Measurements from ENCODE around the gene PRKCH. TPM values are rescaled to one million over a fixed set of nuclear protein-coding genes. Genes with fewer than 3 reads are reported as not detected.

PRKCH gene
- total RNA-seq, 1 experiment from 2014 or later = 22.3 TPM

DNA sequence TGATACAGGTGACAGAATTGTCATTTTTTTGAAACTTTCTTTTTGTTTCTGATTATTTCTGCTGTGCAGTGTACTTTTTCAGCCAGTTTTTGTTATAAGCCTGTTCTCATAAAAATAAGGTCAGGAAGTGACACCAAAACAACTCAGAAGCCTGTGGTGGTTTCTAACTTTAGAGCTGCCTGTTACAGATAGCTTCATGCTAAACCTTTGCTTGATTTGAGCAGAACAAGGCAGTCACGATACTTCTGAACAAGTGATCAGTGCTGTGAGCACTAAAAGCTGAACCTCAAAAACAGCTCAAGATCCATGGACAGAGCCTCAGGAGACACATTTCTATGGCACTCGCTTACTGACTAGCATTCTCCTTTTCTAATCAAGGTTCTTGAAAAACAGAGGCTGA is 82.0 kb downstream of the PRKCH start:
- H3K27me3 Mint-ChIP-seq (ENCODE audit: unreplicated experiment) = no peaks in the 10 kb centered on the region
- H3K4me3 Mint-ChIP-seq (ENCODE audit: low read depth, unreplicated experiment) = no peak overlapping the region
- DNase-seq = no peak
- intact Hi-C loops (cut with micrococcal nuclease; ENCODE audit: unreplicated experiment) = no loop called here
- H3K9me3 Mint-ChIP-seq (ENCODE audit: low read depth, unreplicated experiment) = no peaks in the 10 kb centered on the region
- no peak overlapping the region for H3K27ac Mint-ChIP-seq (ENCODE audit: unreplicated experiment)
- TF ChIP-seq, protein P1, sequence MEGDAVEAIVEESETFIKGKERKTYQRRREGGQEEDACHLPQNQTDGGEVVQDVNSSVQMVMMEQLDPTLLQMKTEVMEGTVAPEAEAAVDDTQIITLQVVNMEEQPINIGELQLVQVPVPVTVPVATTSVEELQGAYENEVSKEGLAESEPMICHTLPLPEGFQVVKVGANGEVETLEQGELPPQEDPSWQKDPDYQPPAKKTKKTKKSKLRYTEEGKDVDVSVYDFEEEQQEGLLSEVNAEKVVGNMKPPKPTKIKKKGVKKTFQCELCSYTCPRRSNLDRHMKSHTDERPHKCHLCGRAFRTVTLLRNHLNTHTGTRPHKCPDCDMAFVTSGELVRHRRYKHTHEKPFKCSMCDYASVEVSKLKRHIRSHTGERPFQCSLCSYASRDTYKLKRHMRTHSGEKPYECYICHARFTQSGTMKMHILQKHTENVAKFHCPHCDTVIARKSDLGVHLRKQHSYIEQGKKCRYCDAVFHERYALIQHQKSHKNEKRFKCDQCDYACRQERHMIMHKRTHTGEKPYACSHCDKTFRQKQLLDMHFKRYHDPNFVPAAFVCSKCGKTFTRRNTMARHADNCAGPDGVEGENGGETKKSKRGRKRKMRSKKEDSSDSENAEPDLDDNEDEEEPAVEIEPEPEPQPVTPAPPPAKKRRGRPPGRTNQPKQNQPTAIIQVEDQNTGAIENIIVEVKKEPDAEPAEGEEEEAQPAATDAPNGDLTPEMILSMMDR (IDR thresholded peaks at IDR 0.05; ENCODE audit: unreplicated experiment) = no peak
- H3K4me1 Mint-ChIP-seq (ENCODE audit: low read depth, unreplicated experiment) = no peaks in the 10 kb centered on the region
- no peaks in the 10 kb centered on the region for H3K36me3 Mint-ChIP-seq (ENCODE audit: insufficient read depth, unreplicated experiment)
- CTCF ChIA-PET = no interaction called here
- BruUV-seq (replicated peaks) = no TSS peak

DNA sequence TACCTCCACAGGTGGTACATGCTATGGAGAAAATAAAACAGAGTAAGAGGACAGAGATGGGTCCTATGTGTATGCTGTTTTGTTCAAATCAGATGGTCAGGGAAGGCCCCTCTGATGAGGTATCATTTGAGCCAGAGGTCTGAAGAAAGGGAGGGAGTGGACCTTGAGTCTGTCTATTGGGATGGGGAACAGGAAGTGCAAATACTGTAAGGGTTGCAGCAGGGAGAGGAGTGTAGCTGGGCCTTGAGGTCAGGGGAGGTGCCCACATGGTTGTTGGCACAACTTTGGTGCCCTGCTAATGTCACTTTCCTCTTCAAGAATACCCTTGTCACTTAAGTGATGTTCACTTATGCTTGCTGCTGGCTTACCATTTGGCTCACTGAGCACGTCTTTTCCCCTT is 83.3 kb downstream of the PRKCH start:
- Mint-ChIP-seq H3K9me3 (ENCODE audit: low read depth, unreplicated experiment) (no peaks in the 10 kb centered on the region), H3K4me3 (ENCODE audit: low read depth, unreplicated experiment) (no peak overlapping the region), H3K27me3 (ENCODE audit: unreplicated experiment) (no peaks in the 10 kb centered on the region), H3K36me3 (ENCODE audit: insufficient read depth, unreplicated experiment) (no peaks in the 10 kb centered on the region), H3K4me1 (ENCODE audit: low read depth, unreplicated experiment) (no peaks in the 10 kb centered on the region), H3K27ac (ENCODE audit: unreplicated experiment) (no peak overlapping the region)
- CTCF ChIA-PET = interaction anchor here (0.6 kb wide), 1 partner anchor 633 kb away, joined by 4 read pairs; no protein-coding TSS in a partner anchor
- TF ChIP-seq, protein P1 (IDR thresholded peaks at IDR 0.05; ENCODE audit: unreplicated experiment) = no peak
- BruUV-seq (replicated peaks) = no TSS peak
- no peak for DNase-seq
- intact Hi-C loops (cut with micrococcal nuclease; ENCODE audit: unreplicated experiment) = no loop called here

DNA sequence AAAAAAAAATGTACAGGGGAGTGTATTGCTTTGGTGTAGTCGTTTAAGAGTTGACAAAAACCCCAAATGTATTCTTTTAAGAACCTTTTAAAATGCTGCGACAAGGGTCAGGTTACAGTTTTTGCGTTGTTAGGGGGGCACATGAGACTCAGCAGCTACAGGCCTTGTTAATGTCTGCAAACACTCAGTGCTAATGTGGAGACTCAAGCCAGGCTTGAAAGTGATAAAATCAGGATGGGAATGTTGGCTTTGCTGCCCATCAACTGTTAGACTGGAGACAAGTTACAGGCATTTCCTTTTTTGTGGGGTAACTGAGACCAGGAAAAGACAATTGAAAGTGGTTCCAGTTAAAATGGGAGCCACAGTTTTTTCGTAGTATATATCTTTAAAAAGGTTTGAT is 84.8 kb downstream of the PRKCH start:
- CTCF ChIA-PET = no interaction called here
- no peaks in the 10 kb centered on the region for H3K27me3 Mint-ChIP-seq (ENCODE audit: unreplicated experiment)
- H3K4me1 Mint-ChIP-seq (ENCODE audit: low read depth, unreplicated experiment) = no peaks in the 10 kb centered on the region
- H3K36me3 Mint-ChIP-seq (ENCODE audit: insufficient read depth, unreplicated experiment) = no peaks in the 10 kb centered on the region
- no peak overlapping the region for H3K27ac Mint-ChIP-seq (ENCODE audit: unreplicated experiment)
- no peak overlapping the region for H3K4me3 Mint-ChIP-seq (ENCODE audit: low read depth, unreplicated experiment)
- TF ChIP-seq, protein P1 (IDR thresholded peaks at IDR 0.05; ENCODE audit: unreplicated experiment) = no peak
- BruUV-seq (replicated peaks) = no TSS peak
- DNase-seq = no peak
- intact Hi-C loops (cut with micrococcal nuclease; ENCODE audit: unreplicated experiment) = no loop called here
- no peaks in the 10 kb centered on the region for H3K9me3 Mint-ChIP-seq (ENCODE audit: low read depth, unreplicated experiment)

DNA sequence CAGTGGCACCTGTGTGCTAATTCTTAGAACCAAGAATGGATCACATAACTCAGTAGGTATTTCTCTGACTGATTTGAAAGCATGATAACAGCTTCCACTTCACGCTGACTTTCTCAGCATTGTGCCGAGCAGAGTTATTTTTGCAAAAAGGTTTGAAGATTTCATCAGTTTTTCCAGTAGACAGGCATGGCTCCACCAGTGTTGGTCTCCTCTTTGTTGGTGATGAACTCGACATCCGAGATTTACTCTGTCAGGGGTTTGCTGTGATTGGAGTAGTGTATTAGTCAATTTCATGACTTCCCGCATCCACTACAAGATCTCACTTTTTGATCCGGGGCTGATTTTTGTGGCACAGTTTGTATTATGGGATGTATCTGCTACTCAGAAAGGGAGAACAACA is 85.3 kb downstream of the PRKCH start:
- BruUV-seq (replicated peaks) = no TSS peak
- no peaks in the 10 kb centered on the region for H3K9me3 Mint-ChIP-seq (ENCODE audit: low read depth, unreplicated experiment)
- CTCF ChIA-PET = no interaction called here

More for the DNA sequence above, 85.3 kb downstream of the PRKCH start:
- H3K36me3 Mint-ChIP-seq (ENCODE audit: insufficient read depth, unreplicated experiment) = no peaks in the 10 kb centered on the region
- H3K27me3 Mint-ChIP-seq (ENCODE audit: unreplicated experiment) = no peaks in the 10 kb centered on the region
- H3K4me3 Mint-ChIP-seq (ENCODE audit: low read depth, unreplicated experiment) = no peak overlapping the region
- H3K4me1 Mint-ChIP-seq (ENCODE audit: low read depth, unreplicated experiment) = no peaks in the 10 kb centered on the region
- DNase-seq = no peak
- intact Hi-C loops (cut with micrococcal nuclease; ENCODE audit: unreplicated experiment) = no loop called here
- H3K27ac Mint-ChIP-seq (ENCODE audit: unreplicated experiment) = no peak overlapping the region
- TF ChIP-seq, protein P1 (IDR thresholded peaks at IDR 0.05; ENCODE audit: unreplicated experiment) = no peak
